AG08396 (cell line): ENCODE results near the gene MDM4.

Experiments used
- DNase-seq: peaks from one replicate; pipeline ENCODE4 v3.0.0; 2012; ENCODE audit warnings: low spot score, mixed read lengths

The MDM4 gene

GRCh38 chr1:204493145-204493983 lies 22.8 kb upstream of the MDM4 start:
- peak; percentile 36 for DNase-seq

- peak; percentile 51 for DNase-seq
Observed at GRCh38 chr1:204493984-204494280, 22.3 kb upstream of the MDM4 start.

- DNase-seq: peak; percentile 94
Observed at GRCh38 chr1:204494281-204495077, 21.7 kb upstream of the MDM4 start, which contains the start of gene PIK3C2B. Gene PIK3C2B, minus strand, starts transcription at chr1:204494805. Its CDS starts 25,003 bp downstream, at chr1:204469802.

DNA sequence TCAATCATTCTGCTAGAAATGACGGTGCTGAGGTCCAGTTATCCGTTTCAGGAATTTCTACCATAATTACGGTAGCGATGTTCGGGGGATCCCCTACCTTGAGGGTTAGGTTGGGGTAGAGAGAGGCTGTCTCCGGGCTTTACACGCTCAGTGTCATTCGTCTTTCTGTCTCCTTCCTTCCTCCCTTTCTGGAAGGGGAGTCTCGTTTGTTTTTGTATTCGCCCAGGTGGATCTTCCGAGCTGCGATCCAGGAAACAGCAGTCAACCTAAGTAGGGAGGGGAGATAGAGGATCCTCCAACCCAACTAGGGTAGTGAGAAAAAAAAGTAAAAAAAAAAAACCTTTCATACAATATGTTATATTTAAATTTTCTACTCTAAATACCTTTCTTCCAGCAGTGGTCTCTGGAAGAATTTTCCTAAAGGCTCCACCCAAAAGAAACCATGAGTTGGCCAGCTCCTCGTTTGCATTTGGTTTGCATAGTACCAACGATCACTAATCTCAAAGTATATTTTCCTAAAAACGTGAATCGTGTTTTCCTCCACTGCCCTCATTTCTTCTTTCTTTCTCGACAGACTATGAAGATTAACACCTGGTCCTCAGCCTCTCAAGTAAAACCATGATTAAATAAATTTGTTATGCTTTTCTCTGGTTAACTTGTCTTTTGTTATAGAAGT lies 21.0 kb upstream of the MDM4 start:
- DNase-seq: no peak

- no peak for DNase-seq
Observed at GRCh38 chr1:204495777-204496176, 20.4 kb upstream of the MDM4 start.

DNA sequence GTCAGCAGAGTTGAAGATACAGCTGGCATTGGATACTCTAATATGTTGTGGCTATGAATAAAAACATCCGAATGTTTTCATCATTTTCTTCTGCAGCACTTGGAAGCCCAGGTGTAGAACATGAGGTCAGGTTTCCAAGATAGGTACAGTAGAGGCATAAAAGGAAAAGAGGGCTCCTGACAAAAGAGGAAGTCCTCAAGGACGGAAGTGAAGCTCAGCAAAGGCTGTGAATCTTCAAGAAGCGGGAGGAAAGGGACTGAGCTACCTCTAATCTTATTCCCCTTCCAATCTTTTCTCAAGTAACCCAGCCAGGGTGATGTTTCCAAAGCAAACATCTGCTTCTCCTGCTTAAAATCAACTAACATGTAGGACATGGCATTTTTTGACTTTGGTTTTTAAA lies 17.2 kb upstream of the MDM4 start:
- DNase-seq: no peak

- no peak for DNase-seq
Observed at GRCh38 chr1:204499511-204500468, 16.4 kb upstream of the MDM4 start.

- DNase-seq: no peak
Observed at GRCh38 chr1:204502241-204502640, 14.0 kb upstream of the MDM4 start.

- peak; percentile 43 for DNase-seq
Observed at GRCh38 chr1:204503122-204503912, 12.9 kb upstream of the MDM4 start.

- DNase-seq: no peak
Observed at GRCh38 chr1:204503913-204504519, 12.2 kb upstream of the MDM4 start.

DNA sequence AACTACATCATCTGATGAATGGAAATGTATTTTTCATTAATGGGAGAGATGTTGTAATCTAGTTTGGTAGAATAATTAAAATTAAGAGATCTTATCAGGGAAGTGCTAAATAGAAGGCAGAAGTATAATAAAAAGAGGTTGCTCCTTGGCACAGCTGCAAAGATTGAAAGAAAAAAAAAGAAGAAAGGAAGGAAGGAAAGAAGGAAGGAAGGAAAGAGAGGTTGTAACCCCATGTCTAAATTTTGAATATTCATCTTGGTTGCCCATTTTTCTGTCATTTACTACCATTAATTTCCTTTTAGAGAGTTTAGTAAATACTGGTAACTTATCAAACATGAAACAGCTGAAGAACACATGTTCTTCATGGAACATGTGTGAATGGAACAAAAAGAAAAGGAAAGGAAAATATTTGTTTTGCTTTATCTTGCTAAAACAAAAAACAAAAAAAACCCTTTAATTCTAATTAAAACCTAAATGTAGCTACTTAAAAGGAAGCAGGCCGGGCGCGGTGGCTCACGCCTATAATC lies 10.5 kb upstream of the MDM4 start:
- no peak for DNase-seq

DNA sequence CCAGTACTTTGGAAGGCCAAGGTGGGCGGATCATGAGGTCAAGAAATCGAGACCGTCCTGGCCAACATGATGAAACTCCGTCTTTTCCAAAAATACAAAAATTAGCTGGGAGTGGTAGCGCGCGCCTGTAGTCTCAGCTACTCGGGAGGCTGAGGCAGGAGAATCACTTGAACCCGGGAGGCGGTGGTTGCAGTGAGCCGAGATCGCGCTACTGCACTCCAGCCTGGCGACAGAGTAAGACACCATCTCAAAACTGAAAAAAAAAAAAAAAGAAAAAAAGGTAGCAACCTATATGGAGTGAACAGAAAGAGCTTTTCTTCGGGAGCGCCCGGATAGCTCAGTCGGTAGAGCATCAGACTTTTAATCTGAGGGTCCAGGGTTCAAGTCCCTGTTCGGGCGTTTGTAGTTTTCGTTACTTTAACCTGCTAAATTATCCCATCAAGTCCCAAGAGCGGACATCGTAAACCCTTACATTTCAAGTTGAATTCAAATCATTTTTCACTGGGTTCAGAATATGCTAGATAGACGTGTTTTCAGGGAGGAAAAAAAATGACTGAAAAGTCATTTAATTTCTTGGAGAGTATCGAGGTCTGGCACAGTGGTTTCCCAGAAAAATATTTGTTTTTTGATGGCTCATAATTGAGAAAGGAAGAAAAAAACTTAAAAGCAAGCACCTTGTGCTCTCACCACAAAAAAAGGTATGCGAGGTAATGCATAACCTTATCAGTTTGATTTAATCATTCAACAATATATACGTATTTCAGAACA lies 9.8 kb upstream of the MDM4 start:
- DNase-seq: peak; percentile 62

DNA sequence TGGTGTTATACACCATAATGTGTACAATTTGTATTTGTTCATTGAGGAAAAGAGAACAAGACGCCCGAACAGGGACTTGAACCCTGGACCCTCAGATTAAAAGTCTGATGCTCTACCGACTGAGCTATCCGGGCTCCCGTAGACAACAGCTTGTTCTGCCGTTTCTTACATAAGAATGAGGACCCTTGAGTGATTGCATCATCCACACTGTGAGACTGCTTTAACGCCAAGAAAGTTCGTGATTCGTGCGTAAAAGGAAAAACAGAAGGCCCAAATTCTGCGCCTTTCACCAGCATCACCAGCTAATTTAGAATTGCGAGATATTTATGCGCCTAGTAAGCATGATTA lies 9.3 kb upstream of the MDM4 start:
- DNase-seq: peak; percentile 53

- peak; percentile 28 for DNase-seq
Observed at GRCh38 chr1:204507317-204508105, 8.7 kb upstream of the MDM4 start.

DNA sequence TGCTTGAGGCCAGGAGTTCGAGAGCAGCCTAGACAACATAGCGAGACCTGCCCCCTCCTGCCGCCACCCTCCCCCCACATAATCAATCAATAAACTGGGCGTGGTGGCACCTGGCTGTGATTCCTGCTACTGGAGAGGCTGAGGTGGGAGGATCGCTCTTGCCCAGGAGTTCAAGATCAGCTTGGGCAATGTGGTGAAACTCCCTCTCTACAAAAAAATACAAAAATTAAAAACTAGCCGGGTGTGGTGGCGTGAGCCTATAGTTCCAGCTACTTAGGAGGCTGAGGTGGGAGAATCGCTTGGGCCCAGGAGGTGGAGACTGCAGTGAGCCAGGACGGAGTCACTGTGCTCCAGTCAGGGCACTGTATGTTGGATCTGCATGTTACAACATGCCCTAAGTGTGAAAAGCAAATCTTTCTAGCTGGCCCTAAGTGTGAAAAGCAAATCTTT lies 7.0 kb upstream of the MDM4 start:
- no peak for DNase-seq

DNA sequence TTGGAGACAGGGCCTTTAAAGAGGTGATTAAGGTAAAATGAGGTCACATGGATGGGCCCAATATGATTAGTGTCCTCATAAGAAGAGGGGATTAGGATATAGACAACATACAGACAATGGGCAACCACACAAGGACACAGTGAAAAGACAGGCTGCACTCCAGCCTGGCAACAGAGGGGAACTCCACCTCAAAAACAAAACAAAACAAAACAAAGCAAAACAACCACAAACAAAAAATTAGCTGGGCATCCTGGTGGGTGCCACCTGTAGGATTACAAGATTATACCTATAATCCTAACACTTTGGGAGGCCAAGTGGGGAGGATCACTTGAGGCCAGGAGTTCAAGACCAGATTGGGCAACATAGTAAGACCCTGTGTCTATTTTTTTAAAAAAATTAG lies 4.8 kb upstream of the MDM4 start:
- DNase-seq: no peak

GRCh38 chr1:204513117-204513716 lies 3.0 kb upstream of the MDM4 start:
- DNase-seq: no peak

DNA sequence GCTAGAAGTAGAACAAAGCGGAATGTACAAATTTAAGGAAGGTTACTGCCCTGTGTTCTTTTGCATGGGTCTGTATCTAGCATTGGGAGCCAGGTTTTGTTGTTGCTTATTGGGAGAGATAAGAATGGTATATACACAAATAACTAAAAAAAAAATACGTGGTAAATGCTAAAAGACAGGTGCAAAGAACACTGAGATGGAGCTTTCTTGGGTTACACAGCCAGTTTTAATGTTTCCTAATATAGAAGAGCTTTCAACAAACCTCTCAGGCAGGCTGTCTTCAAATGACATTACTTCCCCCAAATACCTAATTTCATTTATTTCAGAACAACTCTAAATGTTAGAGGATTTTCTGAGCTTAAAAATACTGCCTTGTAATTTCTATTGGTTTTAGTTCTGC lies 1.4 kb upstream of the MDM4 start:
- DNase-seq: no peak
